Fibroblast of peridontal ligament (primary cell): Measurements from ENCODE around the gene SLC9A2.

Source experiments
- DNase-seq: peaks from one replicate; pipeline ENCODE4 v3.0.0-alpha.2; 2010; ENCODE audit errors: extremely low read depth

The SLC9A2 gene

DNA sequence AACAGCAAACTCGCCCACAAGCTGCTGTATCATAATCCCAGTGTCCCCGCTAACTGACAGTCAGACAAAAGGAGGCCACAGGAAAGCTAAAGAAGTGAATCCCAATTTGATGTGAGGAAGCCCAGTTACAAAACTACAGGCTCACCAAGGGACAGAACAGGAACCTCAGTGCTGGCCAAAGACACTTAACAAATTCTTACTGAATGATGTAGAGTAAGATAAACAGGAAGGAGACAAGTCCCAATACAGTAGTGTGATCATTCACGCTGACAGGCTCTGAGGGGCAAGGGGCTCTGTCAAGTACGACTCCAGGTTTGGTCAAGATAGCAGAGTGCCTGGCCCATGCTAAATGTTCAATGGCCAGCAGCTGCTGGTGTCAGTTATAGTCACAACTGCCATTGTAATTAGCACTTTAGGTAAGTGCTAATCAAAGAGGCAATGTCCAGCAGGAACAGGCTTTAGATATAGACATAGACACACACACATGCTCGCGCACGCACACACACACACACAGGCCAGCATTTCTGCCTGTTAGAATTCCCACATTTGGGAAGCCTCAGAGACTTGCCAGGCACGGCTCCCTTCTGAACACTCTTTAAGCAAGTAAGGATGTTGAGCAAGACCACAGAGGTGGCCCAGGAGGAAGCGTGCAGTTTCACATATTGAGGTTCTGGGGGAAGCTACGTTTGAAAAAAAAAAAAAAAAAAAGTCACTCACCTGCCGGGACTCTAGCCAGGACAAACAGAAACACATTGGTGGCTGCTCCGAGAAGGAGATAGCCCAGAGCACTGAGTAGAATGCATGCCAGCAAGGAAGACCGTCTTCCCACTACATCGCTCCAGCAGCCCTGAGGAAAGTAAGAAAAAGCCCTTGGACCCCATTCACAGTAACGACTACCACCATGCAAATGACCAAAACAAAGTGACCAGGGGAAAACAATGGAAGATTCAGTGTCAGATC lies 107.1 kb downstream of the SLC9A2 start:
- no peak for DNase-seq

DNA sequence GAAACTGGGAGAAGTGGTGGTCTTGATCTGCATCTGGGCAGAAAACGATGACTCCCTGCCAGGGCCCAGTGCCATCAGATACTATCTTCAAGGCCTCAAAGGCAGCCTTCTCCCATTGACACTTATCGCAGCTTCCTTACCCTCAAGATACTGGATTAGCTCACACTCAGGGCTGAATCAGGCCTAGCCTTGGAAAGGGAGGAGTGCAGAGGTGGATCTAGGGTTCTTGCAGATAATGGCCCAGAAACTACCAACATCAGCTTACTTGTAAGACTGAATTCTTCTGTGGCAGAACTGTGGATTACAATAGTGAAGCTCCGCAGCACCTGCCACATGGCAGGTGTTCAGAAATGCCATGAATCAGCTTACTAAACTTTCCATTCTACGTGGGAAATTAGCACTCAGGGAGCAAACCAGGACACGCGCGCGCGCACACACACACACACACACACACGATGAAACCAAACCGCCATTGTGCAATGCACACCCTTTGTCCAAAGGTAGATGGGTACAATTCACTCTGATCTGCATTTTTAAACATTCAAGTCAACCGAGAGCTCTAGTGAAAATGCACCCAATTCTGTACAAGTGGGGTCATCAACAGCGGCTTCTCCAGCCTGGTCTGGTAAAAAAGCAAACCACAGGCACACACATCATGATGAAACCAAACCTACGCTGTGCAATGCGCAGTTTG lies 116.2 kb downstream of the SLC9A2 start:
- peak; percentile 5 for DNase-seq

DNA sequence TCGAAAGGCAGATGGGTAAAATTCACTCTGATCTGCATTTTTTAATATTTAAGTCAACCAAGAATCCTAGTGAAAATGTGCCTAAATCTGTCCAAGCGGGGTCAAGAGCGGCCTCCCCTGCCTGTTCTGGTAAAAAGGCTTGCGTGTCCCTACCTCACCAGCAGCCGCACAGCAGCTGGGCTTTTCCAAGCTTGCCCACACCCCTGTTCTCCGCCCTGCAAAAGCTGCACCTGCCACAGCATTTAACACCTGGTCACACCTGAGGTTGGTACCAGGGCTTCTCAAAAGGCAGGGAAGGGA lies 116.7 kb downstream of the SLC9A2 start:
- no peak for DNase-seq

DNA sequence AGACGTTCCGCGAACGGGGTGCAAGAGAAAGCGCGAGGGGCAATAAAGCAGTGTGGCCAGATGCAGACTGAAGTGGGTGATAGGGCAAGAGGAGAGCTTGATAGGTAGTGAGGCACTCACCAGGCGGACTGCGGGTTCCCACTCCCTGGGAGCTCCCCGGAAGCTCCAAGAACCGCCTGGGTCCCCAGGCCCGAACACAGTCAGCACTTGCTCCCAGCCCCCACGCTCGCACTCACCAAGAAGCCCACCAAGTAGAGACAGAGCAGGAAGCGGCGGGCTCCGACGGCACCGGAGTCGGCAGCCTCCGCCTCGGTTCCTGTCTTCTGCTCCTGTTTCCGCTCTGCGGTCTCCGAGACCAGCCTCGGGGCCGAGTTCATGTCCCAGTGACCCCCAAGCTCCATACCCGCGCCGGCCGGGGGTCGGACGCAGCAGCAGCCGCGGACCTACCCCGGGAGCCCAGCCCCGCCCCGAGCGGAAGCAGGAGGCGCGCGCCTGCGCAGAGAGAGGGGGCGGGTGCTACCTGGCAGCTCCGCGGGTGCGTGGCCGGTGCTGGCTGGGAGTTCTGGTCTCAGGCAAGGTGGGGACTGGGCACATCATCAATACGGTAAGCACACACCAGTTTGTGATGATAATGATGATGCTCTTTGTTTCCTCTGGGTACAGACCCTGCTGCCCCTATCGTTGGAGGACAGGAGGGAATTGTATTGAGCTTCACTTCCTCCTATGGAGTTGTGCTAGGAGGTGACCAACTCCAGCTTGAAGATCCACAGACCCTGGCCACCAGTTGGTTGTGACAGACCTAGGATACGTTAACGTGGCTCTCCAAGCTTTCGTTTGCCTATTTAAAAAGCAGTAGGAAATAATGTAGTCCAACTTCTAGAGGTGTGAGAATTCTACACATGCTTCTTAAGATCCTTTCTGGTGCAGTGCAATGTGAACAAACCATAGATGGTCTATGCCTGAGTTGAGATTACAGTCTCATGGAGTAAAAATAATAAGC lies 117.4 kb downstream of the SLC9A2 start:
- peak; percentile 40 for DNase-seq

DNA sequence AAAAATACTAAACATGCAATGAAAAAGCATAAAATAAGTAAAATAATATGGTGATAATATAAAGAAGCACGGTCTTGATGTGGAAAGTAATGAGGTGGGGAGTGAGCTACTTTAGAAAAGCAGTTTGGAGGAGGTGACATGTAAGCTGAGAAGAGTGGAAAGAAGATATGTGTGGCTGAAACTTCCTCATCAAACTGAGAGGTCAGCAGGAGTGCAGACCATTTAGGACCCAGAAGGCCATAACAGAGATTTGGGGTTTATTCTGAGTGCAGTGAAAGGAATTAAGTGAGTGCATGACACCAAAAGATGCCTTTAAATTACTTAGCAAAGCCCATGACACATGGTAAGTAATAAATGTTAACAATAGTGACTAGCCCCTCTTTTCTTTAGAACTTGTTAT lies 118.1 kb downstream of the SLC9A2 start:
- no peak for DNase-seq

DNA sequence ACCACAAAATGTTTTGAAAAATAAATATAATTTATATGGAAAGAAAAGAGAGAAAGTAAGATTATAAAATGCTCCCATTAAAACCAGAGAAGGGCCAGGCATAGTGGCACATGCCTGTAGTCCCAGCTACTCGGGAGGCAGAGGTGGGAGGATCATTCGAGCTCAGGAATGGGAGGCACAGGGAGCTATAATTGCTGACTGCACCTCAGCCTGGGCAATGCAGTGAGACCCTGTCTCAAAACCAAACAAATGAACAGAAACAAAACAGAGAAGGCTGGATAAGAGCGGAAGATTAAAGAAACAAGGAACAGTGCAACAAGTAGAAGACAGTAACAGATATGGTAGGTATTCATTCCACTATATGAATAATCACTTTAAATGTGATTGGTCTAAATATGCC lies 123.9 kb downstream of the SLC9A2 start:
- DNase-seq = no peak

DNA sequence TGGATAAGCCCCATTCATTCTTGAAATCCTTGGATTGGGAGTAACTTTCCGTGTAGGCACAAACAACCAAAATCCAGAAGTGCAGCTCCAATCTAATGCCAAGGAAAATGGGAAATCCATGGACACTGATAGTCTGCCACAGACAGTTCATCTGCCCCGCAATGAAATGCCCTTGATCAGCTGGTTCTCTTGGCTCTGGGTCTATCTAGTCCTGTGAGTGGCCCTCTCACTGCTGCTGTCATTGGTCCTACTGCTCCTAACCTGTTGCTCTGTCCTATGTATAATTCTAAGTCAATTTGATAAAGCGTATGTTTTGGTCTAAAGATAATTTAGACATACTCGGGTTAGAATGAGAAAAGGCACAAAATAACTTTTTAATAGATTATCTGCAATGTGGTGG lies 128.8 kb downstream of the SLC9A2 start:
- no peak for DNase-seq

DNA sequence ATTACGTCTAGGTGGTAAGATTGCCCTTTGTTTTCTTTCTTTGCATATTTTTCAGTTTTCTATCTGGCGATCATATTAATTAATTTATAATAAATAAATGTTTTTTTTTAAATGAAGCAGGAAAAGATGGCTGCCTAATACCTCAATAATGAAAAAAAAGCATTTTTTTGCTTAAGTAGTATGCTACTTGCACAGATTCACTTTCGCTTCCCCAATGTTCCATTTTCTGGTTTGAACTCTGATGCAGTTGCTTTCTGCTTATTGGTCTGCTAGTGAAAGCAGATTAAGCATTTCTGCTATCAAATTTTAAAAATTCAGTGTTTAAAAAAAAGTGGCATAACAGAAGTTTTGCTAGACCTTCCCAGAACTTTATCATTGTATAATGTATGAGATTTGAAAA lies 130.6 kb downstream of the SLC9A2 start:
- no peak for DNase-seq

DNA sequence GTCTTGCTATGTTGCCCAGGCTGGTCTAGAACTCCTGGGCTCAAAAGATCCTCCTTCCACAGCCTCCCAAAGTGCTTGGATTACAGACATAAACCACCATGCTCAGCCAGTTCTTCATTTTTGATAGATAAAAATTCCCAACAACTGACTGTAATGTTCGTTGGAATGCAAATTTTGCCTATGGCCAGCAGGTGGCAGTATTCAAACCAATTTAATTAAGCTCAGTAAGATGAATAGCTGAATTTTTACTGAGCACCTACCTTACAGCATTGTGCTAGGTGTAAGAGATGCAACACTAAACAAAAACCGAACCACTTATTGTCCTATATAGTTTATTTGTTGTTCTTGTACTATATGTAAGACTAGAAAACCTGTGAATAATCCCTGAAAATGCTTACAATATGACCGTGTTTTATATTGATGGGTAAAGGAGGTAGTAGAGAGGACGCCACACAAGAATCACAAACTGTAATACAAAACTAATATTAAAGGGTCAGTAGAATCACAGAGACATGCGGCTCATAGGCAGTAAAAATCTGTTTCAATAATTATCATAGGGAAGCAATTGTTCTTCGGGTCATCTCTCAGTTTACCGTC lies 134.3 kb downstream of the SLC9A2 start:
- peak; percentile 71 for DNase-seq

DNA sequence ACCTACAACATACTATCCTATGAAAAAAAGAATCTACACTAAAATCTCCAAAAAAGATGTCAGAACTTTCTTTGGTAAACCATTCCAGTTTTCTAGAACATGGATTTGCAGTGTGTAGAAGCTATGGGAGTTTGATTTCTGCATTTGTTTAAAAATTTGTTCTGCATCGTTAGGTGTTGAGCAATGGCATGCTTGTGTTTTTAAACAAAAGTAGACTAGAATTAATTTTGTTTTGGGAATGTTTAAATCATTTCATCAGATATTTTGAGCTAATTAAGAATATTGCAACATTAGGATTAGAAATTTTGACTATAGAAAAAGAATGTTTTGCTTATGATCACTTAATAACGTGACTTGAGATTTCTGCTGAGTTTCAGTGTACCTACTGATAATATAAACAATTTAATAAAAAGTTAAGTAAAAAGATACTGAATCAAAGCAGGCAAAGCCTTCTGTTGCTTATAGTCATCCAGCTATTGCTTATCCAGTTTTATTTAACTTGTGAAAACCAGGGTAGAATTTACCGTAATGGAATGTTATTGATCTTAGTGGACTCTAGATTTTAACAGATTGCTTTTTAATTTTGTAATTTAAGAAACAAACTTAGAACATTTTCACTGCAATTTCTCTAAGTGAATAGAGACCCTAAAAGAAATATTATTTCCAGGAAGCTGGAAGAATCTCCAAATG lies 135.2 kb downstream of the SLC9A2 start:
- no peak for DNase-seq

DNA sequence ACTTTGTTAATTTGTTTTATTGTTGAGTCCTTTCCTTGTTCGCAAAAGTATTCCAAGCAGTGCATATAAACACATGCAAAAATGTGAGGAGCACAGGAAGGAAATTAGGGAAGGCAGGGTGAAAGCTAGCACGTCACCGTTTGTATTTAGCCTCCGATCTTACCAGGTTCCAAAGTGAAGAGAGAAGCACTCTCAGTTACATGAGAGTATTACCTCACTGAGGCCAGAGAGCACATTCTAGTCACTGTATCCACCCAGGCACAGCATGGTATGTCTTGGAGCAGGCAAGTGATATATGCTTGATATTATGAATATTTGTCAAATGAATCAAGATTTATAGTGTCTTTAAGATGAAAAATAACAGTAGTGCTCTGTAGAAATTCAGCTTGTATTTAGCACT lies 135.9 kb downstream of the SLC9A2 start:
- DNase-seq = no peak

DNA sequence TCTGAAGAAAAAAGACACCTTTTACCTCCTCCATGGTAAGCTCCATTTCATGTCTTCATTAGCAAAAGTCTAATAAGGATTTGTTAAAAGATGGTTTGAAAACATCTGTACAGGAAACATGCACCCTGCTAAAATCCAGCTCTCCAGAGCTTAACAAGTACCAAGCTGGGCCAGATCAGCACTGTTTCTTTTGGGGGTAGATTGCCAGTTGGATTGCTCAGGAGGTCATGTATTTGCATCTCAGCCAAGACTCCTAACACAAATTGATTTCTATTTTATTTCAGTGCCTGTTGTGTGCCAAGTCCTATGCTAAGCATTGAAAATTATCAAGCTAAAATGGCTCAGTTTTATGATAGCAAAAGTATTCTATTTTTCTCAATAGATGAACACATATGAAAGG lies 139.1 kb downstream of the SLC9A2 start:
- DNase-seq = peak; percentile 3
